ENCODE results near the gene TNFSF13B. TPM values are rescaled to one million over a fixed set of nuclear protein-coding genes. Genes with fewer than 3 reads are reported as not detected.

Gene TNFSF13B
- total and polyA plus RNA-seq, 4 donors, result 1.8 to 11.6 (median 4.6) TPM

- no peaks in the 10 kb centered on the region for H3K36me3 ChIP-seq (ENCODE audit: control insufficient read depth in 4 of 4, insufficient read depth in 3 of 4, low read depth in 1 of 4, low read length in 3 of 4)
- H3K9ac ChIP-seq (ENCODE audit: low read depth in 1 of 2, low read length in 2 of 2), result no peak overlapping the region
- H3K4me3 ChIP-seq (ENCODE audit: low read depth in 1 of 3, low read length in 3 of 3), result no peak overlapping the region
- no peaks in the 10 kb centered on the region for H3K9me3 ChIP-seq (ENCODE audit: control insufficient read depth in 4 of 4, low read length in 3 of 4)
- TF ChIP-seq REST (IDR thresholded peaks at IDR 0.05) (no peak), HNF4G (IDR thresholded peaks at IDR 0.05) (no peak), ATF3 (IDR thresholded peaks at IDR 0.05) (no peak), ZBTB33 (IDR thresholded peaks at IDR 0.05) (no peak), RXRA (IDR thresholded peaks at IDR 0.05) (no peak), NR2F2 (IDR thresholded peaks at IDR 0.05) (no peak), SP1 (IDR thresholded peaks at IDR 0.05) (no peak)
- no peak overlapping the region for H3K27ac ChIP-seq (ENCODE audit: low read depth in 1 of 2, low read length in 2 of 2)
- no peaks in the 10 kb centered on the region for H3K27me3 ChIP-seq (ENCODE audit: control insufficient read depth in 4 of 4, insufficient read depth in 4 of 4, low read length in 3 of 4)
- no peaks in the 10 kb centered on the region for H3K4me1 ChIP-seq (ENCODE audit: control insufficient read depth in 4 of 4, insufficient read depth in 4 of 4, low read length in 3 of 4)
- DNase-seq (ENCODE audit: low spot score), result no peak
- WGBS, result 21% methylated on average over 1 of the region's 1 CpG
These were observed 20.3 kb downstream of the TNFSF13B start for GRCh38 chr13:108289819-108290218.

- H3K9me3 ChIP-seq (ENCODE audit: control insufficient read depth in 4 of 4, low read length in 3 of 4), result no peaks in the 10 kb centered on the region
- WGBS, result 95% methylated on average over 1 of the region's 1 CpG
- H3K9ac ChIP-seq (ENCODE audit: low read depth in 1 of 2, low read length in 2 of 2), result no peak overlapping the region
- DNase-seq (ENCODE audit: low spot score), result no peak
- no peak overlapping the region for H3K27ac ChIP-seq (ENCODE audit: low read depth in 1 of 2, low read length in 2 of 2)
- no peaks in the 10 kb centered on the region for H3K36me3 ChIP-seq (ENCODE audit: control insufficient read depth in 4 of 4, insufficient read depth in 3 of 4, low read depth in 1 of 4, low read length in 3 of 4)
- TF ChIP-seq RAD21 (IDR thresholded peaks at IDR 0.05) (no peak), NR2F2 (IDR thresholded peaks at IDR 0.05) (no peak), GABPA (IDR thresholded peaks at IDR 0.05 in 1 of 2, conservative IDR thresholded peaks at IDR 0.05 in 1 of 2) (no peak), JUND (IDR thresholded peaks at IDR 0.05) (no peak), FOXA2 (IDR thresholded peaks at IDR 0.05) (no peak), SP1 (IDR thresholded peaks at IDR 0.05) (no peak), RXRA (IDR thresholded peaks at IDR 0.05) (no peak), TAF1 (conservative IDR thresholded peaks at IDR 0.05) (no peak), ZBTB33 (IDR thresholded peaks at IDR 0.05) (no peak), HNF4G (IDR thresholded peaks at IDR 0.05) (no peak), MAX (IDR thresholded peaks at IDR 0.05) (no peak), YY1 (IDR thresholded peaks at IDR 0.05) (no peak), HNF4A (conservative IDR thresholded peaks at IDR 0.05) (no peak)
- no peak overlapping the region for H3K4me3 ChIP-seq (ENCODE audit: low read depth in 1 of 3, low read length in 3 of 3)
- H3K4me1 ChIP-seq (ENCODE audit: control insufficient read depth in 4 of 4, insufficient read depth in 4 of 4, low read length in 3 of 4), result no peaks in the 10 kb centered on the region
- no peaks in the 10 kb centered on the region for H3K27me3 ChIP-seq (ENCODE audit: control insufficient read depth in 4 of 4, insufficient read depth in 4 of 4, low read length in 3 of 4)
These were observed 27.6 kb downstream of the TNFSF13B start for GRCh38 chr13:108297114-108297513.

Data from liver (tissue), 9 donors.